HL-60/S4 (cell line): ENCODE data around the gene ZC3H10.

Experiments
- in situ Hi-C: fragments of 300-500 bp; cut with MboI; formaldehyde crosslinking; loops from 2 replicates; pipeline ENCODE4 v1.14.3; 2022; ENCODE audit warnings: low sequenced_read_pairs

The ZC3H10 gene

GRCh38 chr12:56126732-56127239 lies 8.7 kb downstream of the ZC3H10 start:
- in situ Hi-C loops, result loop anchor here (10.0 kb wide), 1 partner anchor 338 kb away; the partner anchor contains the start of gene SPRYD4

- in situ Hi-C loops, result loop anchor here (10.0 kb wide), 1 partner anchor 337 kb away; the partner anchor contains the start of gene SPRYD4
Observed at GRCh38 chr12:56127485-56127887, 9.4 kb downstream of the ZC3H10 start.

DNA sequence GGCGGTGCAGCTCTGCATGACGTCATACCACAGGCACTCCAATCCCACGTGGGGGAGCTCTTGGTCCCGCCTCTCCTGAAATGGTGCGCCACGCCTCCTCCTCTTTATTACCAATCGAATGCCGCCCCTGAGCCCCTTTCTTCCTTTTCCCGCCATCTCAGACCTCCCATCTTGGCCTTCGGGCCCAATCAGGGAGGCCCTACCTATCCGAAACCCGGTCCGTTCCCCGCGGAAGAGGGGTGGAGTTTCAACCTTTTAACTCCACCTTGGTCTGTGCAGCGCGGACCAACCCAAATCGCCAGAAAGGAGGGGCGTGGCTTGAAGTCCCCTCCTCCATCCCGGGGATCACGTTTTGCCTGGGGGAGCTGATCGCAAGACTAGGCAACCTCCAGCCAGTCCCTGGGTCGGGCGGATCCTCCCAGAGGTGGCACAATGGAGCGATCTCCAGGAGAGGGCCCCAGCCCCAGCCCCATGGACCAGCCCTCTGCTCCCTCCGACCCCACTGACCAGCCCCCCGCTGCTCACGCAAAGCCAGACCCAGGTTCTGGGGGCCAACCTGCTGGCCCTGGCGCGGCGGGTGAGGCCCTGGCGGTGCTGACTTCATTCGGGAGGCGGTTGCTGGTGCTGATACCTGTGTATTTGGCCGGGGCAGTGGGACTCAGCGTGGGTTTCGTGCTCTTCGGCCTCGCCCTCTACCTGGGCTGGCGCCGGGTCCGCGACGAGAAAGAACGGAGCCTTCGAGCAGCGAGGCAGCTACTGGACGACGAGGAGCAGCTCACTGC lies 10.0 kb downstream of the ZC3H10 start, which contains the start of gene ESYT1:
Gene ESYT1 (plus strand): TSS at position 380 of the 782 bp plus-strand sequence. CDS start 53 bp downstream, at position 433.
- in situ Hi-C loops, result loop anchor here (10.0 kb wide), 1 partner anchor 337 kb away; the partner anchor contains the start of gene SPRYD4

- in situ Hi-C loops, result loop anchor here (10.0 kb wide), 1 partner anchor 336 kb away; the partner anchor contains the start of gene SPRYD4
Observed at GRCh38 chr12:56128670-56129205, 10.7 kb downstream of the ZC3H10 start.

GRCh38 chr12:56129206-56129941 lies 11.3 kb downstream of the ZC3H10 start:
- in situ Hi-C loops, result loop anchor here (10.0 kb wide), 1 partner anchor 335 kb away; the partner anchor contains the start of gene SPRYD4

GRCh38 chr12:56129942-56130495 lies 12.0 kb downstream of the ZC3H10 start:
- in situ Hi-C loops, result loop anchor here (5.0 to 10.0 kb wide), 2 partner anchors 37 to 335 kb away; partner anchors contain the start of gene SPRYD4

DNA sequence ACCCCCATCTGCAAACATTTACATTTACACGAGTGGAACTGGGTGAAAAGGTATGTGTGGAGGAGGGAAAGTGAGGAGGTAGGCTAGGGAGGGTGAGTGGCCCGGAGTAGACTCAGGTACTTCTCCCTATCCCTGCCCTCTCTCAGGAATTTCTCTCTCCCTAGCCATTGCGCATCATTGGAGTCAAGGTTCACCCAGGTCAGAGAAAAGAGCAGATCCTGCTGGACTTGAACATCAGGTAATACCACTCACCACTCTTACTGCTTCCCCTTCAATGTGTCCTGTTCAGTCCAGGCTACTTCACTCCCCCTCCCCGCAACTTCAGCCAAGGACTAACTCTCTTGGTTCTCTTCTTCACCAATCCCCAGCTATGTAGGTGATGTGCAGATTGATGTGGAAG lies 12.8 kb downstream of the ZC3H10 start:
- in situ Hi-C loops, result loop anchor here (5.0 kb wide), 1 partner anchor 36 kb away; no protein-coding TSS in a partner anchor

DNA sequence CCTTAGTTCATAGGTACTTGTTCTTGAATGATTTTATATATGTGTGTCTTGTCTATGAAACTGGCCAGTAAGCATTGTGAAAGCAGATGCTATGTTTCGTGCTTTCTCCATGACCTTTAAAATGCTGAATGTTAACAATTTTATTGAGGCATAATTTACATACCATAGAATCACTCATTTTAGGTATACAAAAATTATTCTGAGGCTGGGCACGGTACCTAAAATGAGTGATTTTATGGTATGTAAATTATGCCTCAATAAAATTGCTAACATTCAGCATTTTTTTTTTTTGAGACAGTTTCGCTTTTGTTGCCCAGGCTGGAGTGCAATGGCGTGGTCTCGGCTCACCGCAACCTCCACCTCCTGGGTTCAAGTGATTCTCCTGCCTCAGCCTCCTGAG lies 16.8 kb downstream of the ZC3H10 start:
- in situ Hi-C loops, result loop anchor here (5.0 kb wide), 1 partner anchor 32 kb away; no protein-coding TSS in a partner anchor

GRCh38 chr12:56137853-56138571 lies 19.9 kb downstream of the ZC3H10 start:
- in situ Hi-C loops, result no loop called here

- in situ Hi-C loops, result no loop called here
Observed at GRCh38 chr12:56141946-56142784, 24.1 kb downstream of the ZC3H10 start.

- in situ Hi-C loops, result no loop called here
Observed at GRCh38 chr12:56143217-56143616, 25.2 kb downstream of the ZC3H10 start.

- in situ Hi-C loops, result no loop called here
Observed at GRCh38 chr12:56143870-56144269, 25.8 kb downstream of the ZC3H10 start.

DNA sequence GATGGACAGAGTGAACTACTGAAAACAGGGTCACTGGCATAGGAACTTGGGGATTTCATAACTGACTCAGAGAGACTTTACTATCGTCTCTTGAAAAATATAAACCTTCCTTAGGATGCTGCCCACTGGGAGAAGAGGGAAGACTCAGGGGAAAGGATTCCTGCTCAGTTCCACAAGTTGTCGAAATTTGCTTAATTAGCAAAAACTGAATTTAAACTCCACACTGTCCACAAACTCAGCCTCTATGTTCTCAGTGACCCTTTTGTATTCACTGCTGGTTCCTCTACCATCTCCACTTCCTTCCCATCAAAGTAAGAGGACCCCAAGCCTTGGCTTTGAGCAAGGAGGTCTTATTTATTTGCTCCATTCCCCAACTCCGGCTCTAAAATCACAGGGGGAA lies 27.2 kb downstream of the ZC3H10 start:
- in situ Hi-C loops, result no loop called here

DNA sequence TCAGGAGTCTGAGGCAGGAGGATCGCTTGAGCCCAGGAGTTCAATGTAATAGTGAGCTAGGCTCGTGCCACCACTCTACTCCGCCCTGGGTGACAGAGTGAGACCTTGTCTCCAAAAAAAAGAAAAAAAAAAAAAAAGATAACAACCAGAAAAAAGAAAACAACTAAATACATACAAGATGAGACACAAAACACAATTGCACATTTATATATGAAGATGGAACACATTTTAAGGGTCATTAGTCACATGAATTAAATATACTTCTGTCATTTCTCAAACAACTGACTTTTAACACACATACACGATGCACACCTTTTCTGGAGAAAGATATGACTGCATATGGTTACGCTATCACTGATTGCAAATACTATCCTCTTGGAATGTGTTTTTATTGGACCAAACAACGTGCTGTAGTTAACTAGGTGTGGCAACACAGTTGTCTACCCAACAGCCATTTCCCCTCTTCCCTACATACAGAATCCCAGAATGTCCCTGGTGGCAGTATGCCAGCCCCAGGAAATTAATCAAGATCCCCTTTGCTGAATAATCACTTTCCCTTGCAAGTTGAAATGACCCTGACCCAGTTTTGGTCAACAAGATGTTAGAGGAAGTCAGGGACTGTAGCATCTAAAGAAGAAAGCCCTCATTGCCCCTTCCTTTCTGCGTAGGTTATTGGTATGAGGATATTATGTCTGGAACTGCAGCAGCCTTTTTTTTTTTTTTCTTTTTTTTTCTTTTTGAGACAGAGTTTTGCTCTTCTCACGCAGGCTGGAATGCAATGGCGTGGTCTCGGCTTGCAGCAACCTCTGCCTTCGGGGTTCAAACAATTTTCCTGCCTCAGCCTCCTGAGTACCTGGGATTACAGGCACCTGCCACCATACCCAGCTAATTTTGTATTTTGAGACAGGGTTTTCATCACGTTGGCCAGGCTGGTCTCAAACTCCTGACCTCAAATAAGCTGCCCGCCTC lies 28.7 kb downstream of the ZC3H10 start:
- in situ Hi-C loops, result no loop called here

DNA sequence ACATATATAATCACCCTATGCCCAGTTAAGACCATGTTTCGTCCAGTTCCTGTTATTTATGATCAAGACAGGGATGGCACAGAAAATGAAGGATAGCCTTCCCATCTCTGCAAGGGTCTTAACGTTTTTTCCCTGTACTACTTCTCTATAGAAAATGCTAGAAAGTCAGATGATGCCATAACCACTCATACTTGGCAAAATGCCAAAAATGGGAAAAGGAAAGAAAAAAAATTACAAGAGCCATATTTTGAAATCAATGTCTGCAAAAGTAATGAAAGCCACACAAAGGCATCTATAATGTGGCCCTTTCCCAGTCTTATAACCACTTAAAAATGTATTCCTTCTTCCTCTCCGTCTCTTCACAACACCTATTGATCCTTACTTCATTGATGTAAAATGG lies 32.5 kb downstream of the ZC3H10 start:
- in situ Hi-C loops, result no loop called here

DNA sequence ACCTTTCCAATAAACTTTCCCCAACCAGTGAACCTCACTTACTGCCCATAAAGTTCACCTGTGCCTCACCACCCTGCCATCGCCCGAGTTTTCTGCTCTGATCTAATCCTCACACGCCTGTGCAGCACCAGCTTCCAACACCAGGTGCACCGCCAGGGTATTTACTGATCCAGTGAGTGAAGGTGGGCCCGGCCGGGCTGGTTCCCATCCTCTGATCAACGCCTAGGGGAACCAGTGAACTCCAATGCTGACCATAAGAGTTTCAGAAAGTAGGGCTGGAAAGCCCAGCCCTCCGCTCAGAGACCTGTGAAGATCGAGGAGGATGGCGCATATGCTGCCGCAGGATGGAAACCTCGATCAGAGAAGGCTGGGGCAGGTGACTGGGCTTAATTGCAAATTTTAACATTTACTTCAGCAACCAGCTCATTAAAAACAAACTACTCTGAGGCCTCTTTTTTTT lies 33.6 kb downstream of the ZC3H10 start:
- in situ Hi-C loops, result no loop called here

DNA sequence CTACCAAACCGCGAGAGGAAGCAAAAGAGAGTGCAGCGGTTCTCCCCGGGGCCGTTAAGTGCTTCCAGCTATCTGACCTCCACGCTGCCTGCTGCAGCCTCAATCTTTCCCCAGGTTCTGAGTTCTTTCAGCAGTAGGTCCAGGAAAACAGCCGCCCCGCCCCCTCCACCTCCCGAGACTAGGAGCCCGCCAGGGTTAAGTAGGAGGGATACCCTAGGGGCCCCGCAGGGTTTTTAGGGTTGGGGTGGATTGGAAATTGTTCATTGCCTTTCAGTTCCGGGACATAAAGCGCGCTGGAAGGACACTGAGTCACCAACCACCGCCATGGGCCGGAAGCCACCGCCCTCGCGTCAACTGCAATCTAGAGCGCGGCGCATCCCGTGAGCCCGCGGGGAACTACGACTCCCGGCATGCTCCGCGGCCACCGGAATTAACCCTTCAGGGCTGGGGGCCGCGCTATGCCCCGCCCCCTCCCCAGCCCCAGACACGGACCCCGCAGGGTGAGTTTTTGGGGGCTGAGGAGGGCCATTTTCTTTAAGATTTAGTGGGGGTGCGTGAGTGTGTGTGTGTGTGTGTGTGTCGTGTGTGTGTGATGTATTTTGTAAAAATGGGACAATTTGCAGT lies 34.2 kb downstream of the ZC3H10 start, which contains the start of gene MYL6B:
Gene MYL6B (plus strand): TSS at position 456 of the 624 bp plus-strand sequence. CDS start 1,332 bp downstream, outside the sequence.
- in situ Hi-C loops, result no loop called here
